IMR-90 (cell line): ENCODE results near the gene ARMH3. TPM values are rescaled to one million over a fixed set of nuclear protein-coding genes. Genes with fewer than 3 reads are reported as not detected.

ENCODE experiments used
- ATAC-seq: fragments of 200-7000 bp; cut with Tn5 transposase; 2 replicates; pipeline ENCODE4 v1.9.1; 2020; ENCODE audit warnings: low read depth, mild to moderate bottlenecking, moderate library complexity
- BruUV-seq: library from RNA; stranded (reverse); fragments of 400-500 nt; replicated peaks from 2 replicates; lab custom pipeline; 2021; lab: Mats Ljungman, UMichigan
- CTCF ChIA-PET: fragments of 300-600 bp; formaldehyde crosslinking; extraction: SDS; loops from one replicate; lab custom pipeline; 2021; ENCODE audit warnings: antibody characterized with exemption; lab: Yijun Ruan, JAX
- POLR2A ChIA-PET: fragments of 300-600 bp; sonication (Branson Sonifier 250); formaldehyde crosslinking; loops from one replicate; lab custom pipeline; 2022; ENCODE audit warnings: antibody characterized with exemption; ENCODE audit not compliant: unreplicated experiment; lab: Charles Lee
- DNase-seq: peaks from one replicate; pipeline ENCODE4 v3.0.0; 2013
- H2AFZ ChIP-seq: replicated peaks from 2 replicates; pipeline ENCODE3; 2013; ENCODE audit warnings: low read length, mild to moderate bottlenecking; ENCODE audit not compliant: poor library complexity
- H2AK5ac ChIP-seq: 2 replicates; pipeline ENCODE4 v1.6.1; 2013; ENCODE audit warnings: low read depth, low read length, inconsistent platforms
- H2AK9ac ChIP-seq: replicated peaks from 2 replicates; pipeline ENCODE3; 2013; ENCODE audit warnings: mild to moderate bottlenecking, low read depth, low read length, moderate library complexity; ENCODE audit not compliant: poor library complexity
- H2BK120ac ChIP-seq: 2 replicates; pipeline ENCODE4 v1.6.1; 2013; ENCODE audit warnings: low read depth, low read length, inconsistent platforms
- H2BK15ac ChIP-seq: 3 replicates; pipeline ENCODE4 v1.6.1; 2013; ENCODE audit warnings: low read depth, low read length, inconsistent platforms
- H2BK20ac ChIP-seq: 2 replicates; pipeline ENCODE4 v1.6.1; 2013; ENCODE audit warnings: low read depth, mild to moderate bottlenecking, inconsistent platforms, low read length, moderate library complexity
- H2BK5ac ChIP-seq: 2 replicates; pipeline ENCODE4 v1.6.1; 2013; ENCODE audit warnings: mild to moderate bottlenecking, low read depth, low read length, inconsistent platforms; ENCODE audit not compliant: poor library complexity, severe bottlenecking
- H3K14ac ChIP-seq: replicated peaks from 2 replicates; pipeline ENCODE4 v1.6.1; 2013; ENCODE audit warnings: low read depth, low read length, inconsistent platforms
- H3K18ac ChIP-seq: 2 replicates; pipeline ENCODE4 v1.6.1; 2013; ENCODE audit warnings: low read depth, low read length, control low read depth
- H3K23ac ChIP-seq: 2 replicates; pipeline ENCODE4 v1.6.1; 2013; ENCODE audit warnings: low read depth, low read length, inconsistent platforms
- H3K27ac ChIP-seq: 2 replicates; pipeline ENCODE4 v1.5.1; 2013; ENCODE audit warnings: mild to moderate bottlenecking, control low read depth, low read length; ENCODE audit not compliant: insufficient read depth
- H3K27me3 ChIP-seq: 2 replicates; pipeline ENCODE4 v1.6.1; 2013; ENCODE audit warnings: low read length; ENCODE audit not compliant: control insufficient read depth, insufficient read depth
- H3K36me3 ChIP-seq: 2 replicates; pipeline ENCODE4 v1.6.1; 2013; ENCODE audit warnings: low read length, mixed read lengths; ENCODE audit not compliant: control insufficient read depth, insufficient read depth
- H3K4ac ChIP-seq: 2 replicates; pipeline ENCODE4 v1.6.1; 2013; ENCODE audit warnings: low read depth, low read length, inconsistent platforms
- H3K4me1 ChIP-seq: 2 replicates; pipeline ENCODE4 v1.6.1; 2013; ENCODE audit warnings: low read length, mixed read lengths; ENCODE audit not compliant: control insufficient read depth, insufficient read depth
- H3K4me2 ChIP-seq: 2 replicates; pipeline ENCODE4 v1.6.1; 2013; ENCODE audit warnings: low read depth, mild to moderate bottlenecking, control low read depth, low read length, moderate library complexity
- H3K4me3 ChIP-seq: 2 replicates; pipeline ENCODE4 v1.5.1; 2013; ENCODE audit warnings: low read depth, mild to moderate bottlenecking, control low read depth, low read length, moderate library complexity; ENCODE audit not compliant: insufficient read depth
- H3K56ac ChIP-seq: 2 replicates; pipeline ENCODE4 v1.6.1; 2013; ENCODE audit warnings: low read length, inconsistent platforms; ENCODE audit not compliant: insufficient read depth; ENCODE audit errors: extremely low read depth
- H3K79me1 ChIP-seq, 2 experiments: 2 replicates each; pipeline ENCODE4 v1.6.1; 2013; ENCODE audit warnings: low read length in 2 of 2, inconsistent platforms in 1 of 2, low read depth in 1 of 2
- H3K9ac ChIP-seq: 2 replicates; pipeline ENCODE4 v1.6.1; 2013; ENCODE audit warnings: low read depth, low read length, control low read depth
- H3K9me1 ChIP-seq: 2 replicates; pipeline ENCODE4 v1.6.1; 2013; ENCODE audit warnings: low read length, inconsistent platforms; ENCODE audit not compliant: insufficient read depth
- H3K9me3 ChIP-seq: 2 replicates; pipeline ENCODE4 v1.6.1; 2013; ENCODE audit warnings: low read length; ENCODE audit not compliant: control insufficient read depth, insufficient read depth
- H4K20me1 ChIP-seq: 2 replicates; pipeline ENCODE4 v1.6.1; 2013; ENCODE audit warnings: low read length, inconsistent platforms; ENCODE audit not compliant: insufficient read depth
- H4K5ac ChIP-seq: 2 replicates; pipeline ENCODE4 v1.6.1; 2013; ENCODE audit warnings: mild to moderate bottlenecking, low read depth, low read length, control low read depth
- H4K8ac ChIP-seq, 2 experiments: 2 replicates each; pipeline ENCODE4 v1.6.1; 2013; ENCODE audit warnings: low read depth in 2 of 2, low read length in 2 of 2, control low read depth in 1 of 2, inconsistent platforms in 1 of 2
- H4K91ac ChIP-seq: 2 replicates; pipeline ENCODE4 v1.6.1; 2013; ENCODE audit warnings: low read depth, low read length, inconsistent platforms; ENCODE audit not compliant: insufficient read depth
- BHLHE40 ChIP-seq: fragments of 150-350 bp; IDR thresholded peaks from 2 replicates; pipeline ENCODE4 v1.6.1; 2016; ENCODE audit warnings: mild to moderate bottlenecking, low read depth, low read length
- CHD1 ChIP-seq: IDR thresholded peaks from 2 replicates; pipeline ENCODE4 v1.6.1; 2012; ENCODE audit warnings: low read depth, low read length, improper control_type of control experiment
- FOS ChIP-seq: fragments of 150-350 bp; IDR thresholded peaks from 2 replicates; pipeline ENCODE4 v1.6.1; 2016; ENCODE audit warnings: low read depth, low read length
- MXI1 ChIP-seq: IDR thresholded peaks from 2 replicates; pipeline ENCODE4 v1.6.1; 2012; ENCODE audit warnings: low read depth, mild to moderate bottlenecking, low read length, moderate library complexity, borderline replicate concordance
- NFE2L2 ChIP-seq: fragments of 150-350 bp; IDR thresholded peaks from 2 replicates; pipeline ENCODE4 v1.6.1; 2016; ENCODE audit warnings: low read depth, mild to moderate bottlenecking, low read length
- POLR2A ChIP-seq: IDR thresholded peaks from 2 replicates; pipeline ENCODE4 v1.6.1; 2012; ENCODE audit warnings: mild to moderate bottlenecking, low read depth, low read length
- RAD21 ChIP-seq: IDR thresholded peaks from 2 replicates; pipeline ENCODE4 v1.6.1; 2012; ENCODE audit warnings: low read length, improper control_type of control experiment
- RCOR1 ChIP-seq: IDR thresholded peaks from 2 replicates; pipeline ENCODE4 v1.6.1; 2012; ENCODE audit warnings: mild to moderate bottlenecking, low read length, improper control_type of control experiment; ENCODE audit not compliant: insufficient replicate concordance
- WGBS, 2 experiments: methylation state at CpG; one replicate each; pipeline versions ENCODE4 v1.1.5 to v1.1.7; 2013; ENCODE audit warnings: missing lambda C conversion rate in 2 of 2; ENCODE audit not compliant: insufficient read length in 1 of 2; ENCODE audit errors: extremely low coverage in 2 of 2; 5-methylcytosine and 5-hydroxymethylcytosine counted together
- dilution Hi-C: fragments of 300-500 bp; cut with HindIII; formaldehyde crosslinking; loops from one replicate; pipeline ENCODE4 v1.14.3; 2018; ENCODE audit warnings: low sequenced_read_pairs; ENCODE audit not compliant: unreplicated experiment
- in situ Hi-C: fragments of 300-500 bp; cut with MboI; formaldehyde crosslinking; loops from 3 replicates; pipeline ENCODE4 v1.14.3; 2019; ENCODE audit warnings: low sequenced_read_pairs, inconsistent platforms, mixed read lengths
- intact Hi-C: fragments of 100-400 bp; cut with micrococcal nuclease; formaldehyde crosslinking; loops from 2 replicates; pipeline ENCODE4 v1.10.0; 2022
- polyA plus RNA-seq, 3 experiments: library from polyadenylated mRNA; depleted of rRNA; stranded (reverse); fragments of >200 nt; gene quantifications; 2 replicates each; pipeline ENCODE4 v1.2.3, GENCODE V29; 2012; ENCODE audit warnings: low replicate concordance in 1 of 3
- total RNA-seq: library from RNA; depleted of rRNA; stranded (reverse); fragments of >200 nt; gene quantifications from 2 replicates; pipeline ENCODE4 v1.2.3, GENCODE V29; 2012
- TF ChIP-seq, protein P1 (sequence below): fragments of 150-350 bp; IDR thresholded peaks from 2 replicates; pipeline ENCODE4 v1.6.1; 2017; ENCODE audit warnings: mild to moderate bottlenecking, antibody characterized with exemption, low read length, low read depth
- TF ChIP-seq, protein P2 (sequence below): conservative IDR thresholded peaks from 2 replicates; pipeline ENCODE4 v1.5.1; 2012; ENCODE audit warnings: mild to moderate bottlenecking, low read depth, low read length, improper control_type of control experiment

The ARMH3 gene
- total and polyA plus RNA-seq, 2 of the 4 experiments (the other 2 are of a cell fraction): 12.1 to 13.1 TPM

DNA sequence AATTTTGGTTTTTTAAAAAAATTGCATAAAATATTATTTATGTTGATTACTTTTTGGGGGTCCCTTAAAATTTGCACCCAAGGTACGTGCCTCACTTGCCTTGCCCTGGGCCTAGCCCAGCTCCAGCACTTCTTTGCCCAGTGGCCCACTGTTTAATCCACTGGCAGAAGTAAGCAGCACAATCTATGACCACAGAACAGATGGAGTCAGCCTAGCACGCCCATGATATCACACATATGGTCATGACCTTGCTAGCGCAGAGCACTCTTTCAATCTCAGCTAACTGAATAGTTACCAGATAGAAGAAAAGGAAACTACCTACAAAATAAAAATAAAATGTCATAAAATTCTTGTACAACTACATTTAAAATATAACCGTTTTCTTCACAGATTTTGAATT lies 243.4 kb downstream of the ARMH3 start:
- intact Hi-C loops: no loop called here
- no peak overlapping the region for H3K23ac ChIP-seq
- no peak overlapping the region for H3K4me2 ChIP-seq
- no peaks in the 10 kb centered on the region for H3K9me3 ChIP-seq
- H3K56ac ChIP-seq: no peak overlapping the region
- H2AFZ ChIP-seq: no peak overlapping the region
- no peak overlapping the region for H2BK20ac ChIP-seq
- H3K36me3 ChIP-seq: peaks cover 28% of the 10 kb centered on the region
- TF ChIP-seq CHD1 (no peak), NFE2L2 (no peak), MXI1 (no peak), FOS (no peak), RAD21 (no peak), RCOR1 (no peak), BHLHE40 (no peak), POLR2A (no peak)
- TF ChIP-seq, protein P1, sequence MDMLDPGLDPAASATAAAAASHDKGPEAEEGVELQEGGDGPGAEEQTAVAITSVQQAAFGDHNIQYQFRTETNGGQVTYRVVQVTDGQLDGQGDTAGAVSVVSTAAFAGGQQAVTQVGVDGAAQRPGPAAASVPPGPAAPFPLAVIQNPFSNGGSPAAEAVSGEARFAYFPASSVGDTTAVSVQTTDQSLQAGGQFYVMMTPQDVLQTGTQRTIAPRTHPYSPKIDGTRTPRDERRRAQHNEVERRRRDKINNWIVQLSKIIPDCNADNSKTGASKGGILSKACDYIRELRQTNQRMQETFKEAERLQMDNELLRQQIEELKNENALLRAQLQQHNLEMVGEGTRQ: no peak
- TF ChIP-seq, protein P2, sequence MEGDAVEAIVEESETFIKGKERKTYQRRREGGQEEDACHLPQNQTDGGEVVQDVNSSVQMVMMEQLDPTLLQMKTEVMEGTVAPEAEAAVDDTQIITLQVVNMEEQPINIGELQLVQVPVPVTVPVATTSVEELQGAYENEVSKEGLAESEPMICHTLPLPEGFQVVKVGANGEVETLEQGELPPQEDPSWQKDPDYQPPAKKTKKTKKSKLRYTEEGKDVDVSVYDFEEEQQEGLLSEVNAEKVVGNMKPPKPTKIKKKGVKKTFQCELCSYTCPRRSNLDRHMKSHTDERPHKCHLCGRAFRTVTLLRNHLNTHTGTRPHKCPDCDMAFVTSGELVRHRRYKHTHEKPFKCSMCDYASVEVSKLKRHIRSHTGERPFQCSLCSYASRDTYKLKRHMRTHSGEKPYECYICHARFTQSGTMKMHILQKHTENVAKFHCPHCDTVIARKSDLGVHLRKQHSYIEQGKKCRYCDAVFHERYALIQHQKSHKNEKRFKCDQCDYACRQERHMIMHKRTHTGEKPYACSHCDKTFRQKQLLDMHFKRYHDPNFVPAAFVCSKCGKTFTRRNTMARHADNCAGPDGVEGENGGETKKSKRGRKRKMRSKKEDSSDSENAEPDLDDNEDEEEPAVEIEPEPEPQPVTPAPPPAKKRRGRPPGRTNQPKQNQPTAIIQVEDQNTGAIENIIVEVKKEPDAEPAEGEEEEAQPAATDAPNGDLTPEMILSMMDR: no peak
- POLR2A ChIA-PET: interaction anchor here (0.6 kb wide), 1 partner anchor 16 kb away, joined by 9 read pairs; no protein-coding TSS in a partner anchor
- DNase-seq: peak; percentile 15
- H3K27me3 ChIP-seq: no peaks in the 10 kb centered on the region
- no peak overlapping the region for H2AK9ac ChIP-seq
- no peak overlapping the region for H2BK120ac ChIP-seq
- no peak overlapping the region for H4K5ac ChIP-seq
- peaks cover 5% of the 10 kb centered on the region for H3K4me1 ChIP-seq
- peaks cover 5% of the 10 kb centered on the region; the same call in 1 of the 2 replicates for H3K9me1 ChIP-seq
- H2BK5ac ChIP-seq: no peak overlapping the region
- no CpG with 5 or more reads among the region's 4 CpGs for WGBS, 2 experiments
- ATAC-seq: no peak
- H2AK5ac ChIP-seq: no peak overlapping the region
- H4K91ac ChIP-seq: no peak overlapping the region
- dilution Hi-C loops: no loop called here
- no peak overlapping the region for H3K18ac ChIP-seq
- no peak overlapping the region for H3K4ac ChIP-seq
- peaks cover 8 to 31% of the 10 kb centered on the region in 2 experiments for H3K79me1 ChIP-seq
- no peak overlapping the region for H3K9ac ChIP-seq
- no peak overlapping the region for H3K14ac ChIP-seq
- CTCF ChIA-PET: no interaction called here
- H3K4me3 ChIP-seq: no peak overlapping the region
- H4K8ac ChIP-seq: no peak overlapping the region
- no peak overlapping the region for H2BK15ac ChIP-seq
- in situ Hi-C loops: loop anchor here (25.0 kb wide), 1 partner anchor 875 kb away; no protein-coding TSS in a partner anchor
- peaks cover 93% of the 10 kb centered on the region for H4K20me1 ChIP-seq
- H3K27ac ChIP-seq: no peak overlapping the region
- no TSS peak for BruUV-seq
